NCI-H345 treated with DMSO at 0.1 percent for 48 hours (cell line): Measurements from ENCODE around the gene TNFRSF13B.
"Not testable (repeated sequence)": the region's sequence is repeated elsewhere in the genome, so short reads cannot be mapped to it uniquely, and the experiment has no call there.

Source experiments
- DNase-seq: peaks from one replicate; lab custom pipeline; 2025; ENCODE audit not compliant: unreplicated experiment; lab: John Stamatoyannopoulos, UW

The TNFRSF13B gene

DNA sequence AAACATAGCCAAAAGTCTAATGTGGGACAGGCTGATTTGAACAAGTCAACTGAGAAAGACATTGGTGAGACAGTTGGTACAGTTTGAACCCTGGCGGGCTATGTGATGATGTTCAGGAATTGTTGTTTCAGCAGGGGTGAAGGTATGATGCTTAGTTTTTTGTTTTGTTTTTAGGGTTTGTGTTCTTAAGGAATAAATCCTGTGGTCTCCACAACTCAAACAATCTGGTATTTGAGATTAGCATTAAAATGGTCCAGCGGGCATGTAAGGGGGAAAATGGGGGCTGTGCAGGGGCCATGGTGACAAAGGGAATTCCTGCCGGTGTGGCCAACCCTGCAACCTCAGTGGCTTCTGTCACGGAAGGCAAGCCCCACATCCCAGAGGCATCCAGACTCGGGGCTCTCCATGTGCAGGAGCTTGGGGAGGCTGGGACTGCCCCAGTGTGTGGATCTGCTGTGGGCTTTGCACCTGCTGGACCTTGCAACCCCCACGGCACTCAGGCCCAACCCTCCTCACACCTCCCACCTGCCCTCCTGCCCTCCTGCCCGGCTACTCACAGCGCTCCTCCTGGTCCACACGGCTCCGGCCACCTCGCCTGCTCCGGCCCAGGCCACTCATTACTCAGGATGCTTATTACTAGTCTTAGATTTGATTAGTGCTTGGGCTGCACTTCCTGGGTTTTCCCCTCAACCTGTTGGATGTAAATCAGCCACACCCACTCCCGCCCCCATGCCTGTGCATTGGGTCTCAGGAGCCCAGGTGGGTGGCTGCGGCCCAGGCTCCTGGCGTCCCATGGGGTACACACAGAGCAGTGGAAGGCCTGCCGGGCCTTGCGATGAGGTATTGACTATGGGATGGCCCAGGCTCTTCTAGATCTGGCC lies at the start of gene TNFRSF13B:
Gene TNFRSF13B (minus strand): TSS at position 661 of the 881 bp plus-strand sequence. CDS start 43 bp downstream, at position 618.
- no peak for DNase-seq

GRCh38 chr17:17021194-17021863 lies 49.4 kb upstream of the TNFRSF13B start:
- no peak for DNase-seq

DNA sequence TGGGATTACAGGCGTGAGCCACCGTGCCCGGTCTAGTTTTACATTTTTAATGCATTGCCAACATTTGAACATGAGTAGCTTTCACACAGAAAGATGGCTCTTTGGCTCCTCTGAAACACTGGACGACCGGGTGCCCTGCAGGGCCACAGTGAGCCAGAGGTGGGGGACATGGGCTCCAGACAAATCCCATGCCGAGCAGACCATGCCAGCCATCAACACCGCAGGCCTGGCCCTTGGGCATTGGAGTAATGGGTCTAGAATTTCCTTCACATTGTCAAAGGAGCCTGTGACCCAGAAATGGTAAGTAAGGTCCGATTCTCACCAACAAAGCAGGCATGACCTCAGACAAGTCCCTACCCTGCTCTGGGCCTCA lies 48.9 kb upstream of the TNFRSF13B start:
- DNase-seq: no peak

DNA sequence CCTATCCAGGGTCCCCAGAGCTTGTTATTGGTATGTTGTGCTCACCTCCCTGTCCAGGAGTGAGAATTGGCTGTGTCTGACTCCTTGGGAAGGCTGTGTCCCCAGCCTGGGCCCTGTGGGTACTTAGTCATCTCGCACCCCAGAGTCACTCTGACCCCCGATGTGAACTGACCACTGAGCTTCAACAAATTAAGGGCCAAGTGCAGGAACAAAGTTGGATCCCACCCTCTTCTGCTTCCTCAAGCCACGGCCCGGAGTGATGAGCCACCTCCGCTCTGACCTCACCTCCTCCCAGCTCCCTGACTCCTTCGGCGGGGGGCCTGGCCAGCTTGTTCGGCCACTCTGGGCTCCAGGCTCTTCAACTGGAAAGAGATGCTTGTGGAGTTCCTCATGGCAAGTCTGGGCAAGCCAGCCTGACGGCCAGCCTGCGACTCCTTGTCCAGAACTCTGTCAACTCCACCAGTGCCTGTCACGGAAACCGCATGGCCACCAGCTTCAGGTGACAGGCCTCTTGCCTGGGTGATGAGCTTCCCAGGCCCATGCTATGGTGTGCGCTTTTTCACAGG lies 48.1 kb upstream of the TNFRSF13B start:
- DNase-seq: no peak

DNA sequence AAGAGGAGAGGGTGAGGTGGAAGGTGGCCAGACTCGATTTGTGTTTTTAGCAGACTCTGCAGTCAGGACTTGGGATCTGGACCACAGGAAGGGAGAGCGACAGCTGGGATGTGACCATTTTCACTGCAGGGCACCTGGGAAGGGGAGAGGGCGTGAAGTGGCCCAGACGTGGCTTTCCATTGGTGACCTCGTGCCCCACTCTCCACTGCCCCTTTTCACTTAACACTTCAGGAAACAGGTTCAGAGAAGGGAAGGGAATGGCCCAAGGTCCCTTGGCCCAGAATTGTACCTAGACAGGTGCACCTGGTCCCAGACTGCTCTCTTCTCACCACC lies 47.5 kb upstream of the TNFRSF13B start:
- DNase-seq: no peak

DNA sequence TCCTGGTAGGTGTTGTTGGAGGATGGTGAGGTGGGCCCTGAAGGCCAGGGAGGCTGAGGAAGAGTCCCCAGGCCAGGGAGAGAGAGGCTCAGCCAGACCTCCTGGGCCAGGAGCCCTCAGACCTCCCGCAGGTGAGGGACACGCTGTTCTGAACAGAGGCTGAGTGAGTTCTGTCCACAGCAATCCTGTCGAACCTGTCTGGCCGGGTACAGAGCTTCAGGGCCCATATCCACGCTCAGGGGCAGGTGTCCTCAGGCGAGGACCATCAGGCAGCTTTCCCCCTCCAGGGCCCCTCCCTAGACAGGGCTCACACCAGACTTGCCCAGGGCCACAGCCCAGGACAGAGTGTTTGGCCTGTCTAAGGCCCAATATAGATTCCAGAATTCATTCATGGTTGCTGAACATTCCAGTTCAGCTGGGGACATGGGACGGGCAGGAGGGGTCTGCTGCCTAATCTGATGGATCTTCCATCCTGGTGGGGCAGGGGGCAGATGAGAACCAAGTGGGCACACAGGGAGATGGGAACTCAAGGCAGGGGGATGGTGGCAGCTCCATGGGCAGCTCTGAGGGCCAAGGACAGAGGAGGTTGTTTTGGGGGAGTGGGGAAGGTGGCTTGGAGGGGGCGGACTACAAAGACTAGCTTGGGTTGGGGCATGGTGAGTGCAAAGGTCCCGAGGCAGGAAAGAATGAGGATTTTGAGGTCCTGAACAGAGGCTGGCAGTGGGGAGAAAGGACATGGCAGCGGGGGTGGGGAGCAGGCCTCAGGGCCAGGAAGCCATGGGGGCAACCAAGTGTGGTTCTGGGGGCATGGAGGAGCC lies 46.9 kb upstream of the TNFRSF13B start:
- DNase-seq: no peak

- no peak for DNase-seq
These were observed 46.1 kb upstream of the TNFRSF13B start for GRCh38 chr17:17018021-17018441.

DNA sequence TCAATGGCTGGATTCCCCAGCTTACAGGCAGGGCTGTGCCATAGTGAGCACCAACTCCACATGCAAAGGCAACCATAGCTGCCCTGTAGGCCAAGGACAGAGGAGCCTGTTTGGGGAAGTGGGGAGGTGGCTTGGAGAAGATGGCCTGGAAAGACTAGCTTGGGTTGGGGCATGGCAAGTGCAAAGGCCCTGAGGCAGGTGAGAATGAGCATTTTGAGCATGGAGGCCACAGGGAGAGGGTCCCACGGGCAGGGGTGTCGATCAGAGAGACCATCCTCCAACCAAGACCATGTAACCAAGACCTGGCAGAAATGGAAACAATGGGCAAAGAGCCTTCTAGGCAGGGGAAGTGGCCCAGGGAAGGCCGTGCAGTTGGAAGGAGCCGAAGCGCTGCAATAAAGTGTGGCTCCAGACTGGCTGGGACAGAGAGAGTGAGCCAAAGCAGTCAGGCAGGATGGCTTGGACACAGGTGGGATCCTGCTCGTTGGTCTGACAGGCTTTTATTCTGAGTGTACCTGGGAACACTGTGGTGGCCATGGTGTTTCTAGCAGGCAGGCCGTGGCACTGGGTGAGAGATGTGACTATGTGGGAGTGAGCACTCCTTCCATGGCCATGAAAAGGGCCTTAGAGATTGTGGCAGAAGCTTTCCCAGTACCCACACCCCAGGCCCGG lies 45.6 kb upstream of the TNFRSF13B start:
- DNase-seq: no peak

DNA sequence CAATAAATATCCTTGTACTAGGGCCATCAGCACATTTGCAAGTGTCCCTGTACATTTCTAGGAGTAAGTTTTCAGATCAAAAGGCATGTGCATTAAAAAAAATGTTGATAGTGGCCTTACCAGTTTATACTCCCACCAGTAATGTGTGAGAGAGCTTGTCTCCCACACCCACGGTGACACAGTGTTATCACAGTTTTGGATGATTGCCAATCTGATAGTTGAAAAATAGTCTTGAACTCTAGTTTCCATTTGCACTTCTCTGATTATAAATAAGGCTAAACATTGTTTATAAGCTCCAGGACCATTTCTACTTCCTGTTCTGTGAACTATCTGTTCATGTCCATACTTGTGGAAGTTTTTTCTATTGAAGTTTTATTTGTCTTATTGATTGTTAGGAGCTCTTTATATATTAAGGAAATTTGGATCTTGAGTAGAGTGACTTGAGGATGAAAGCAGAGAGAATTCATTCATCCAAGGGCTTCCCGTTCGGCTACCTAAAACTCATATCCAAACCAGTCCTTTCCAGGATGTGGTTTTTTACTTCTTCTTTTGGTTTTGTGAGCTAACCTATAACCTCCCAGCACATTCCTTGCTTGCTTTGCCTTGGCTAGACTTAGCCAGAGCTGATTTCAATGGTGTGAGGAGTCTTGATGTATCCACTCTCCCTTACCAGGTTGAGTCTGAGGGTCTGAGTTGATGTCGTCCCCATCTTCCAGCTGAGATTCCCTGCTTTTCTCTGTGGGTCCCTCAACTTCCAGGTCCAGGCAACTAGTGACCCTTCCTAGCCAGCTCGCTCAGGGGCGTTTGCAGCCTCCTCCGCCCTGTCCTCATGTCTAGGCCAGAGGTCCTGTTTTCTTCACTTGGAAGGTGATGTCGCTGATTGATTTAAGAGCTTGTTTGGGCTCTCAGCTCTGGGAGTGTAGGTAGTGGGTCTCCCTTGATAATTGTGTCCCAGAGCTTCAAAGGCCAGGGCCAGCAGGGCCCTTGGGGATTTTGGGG lies 44.6 kb upstream of the TNFRSF13B start:
- not testable (repeated sequence) for DNase-seq

DNA sequence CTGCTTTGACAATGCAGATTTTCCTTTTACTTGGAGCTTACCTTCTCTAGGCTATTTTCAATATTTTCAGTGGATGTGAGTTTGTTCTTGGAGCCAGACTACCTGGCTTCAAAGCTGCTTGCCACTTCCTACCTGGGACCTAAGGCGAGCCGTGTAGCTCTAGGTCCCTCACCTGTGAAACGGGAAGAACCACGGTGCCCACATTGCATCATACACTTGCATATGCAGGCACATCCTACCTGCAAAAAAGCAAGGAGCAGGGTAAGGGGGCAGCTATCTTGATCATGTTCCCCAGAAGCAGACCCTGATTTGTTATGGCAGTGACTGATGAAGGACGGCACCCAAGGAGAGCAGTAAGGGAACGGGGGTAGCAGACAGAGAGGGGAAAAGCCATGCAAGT lies 43.3 kb upstream of the TNFRSF13B start:
- no peak for DNase-seq

GRCh38 chr17:17014748-17015124 lies 42.8 kb upstream of the TNFRSF13B start:
- not testable (repeated sequence) for DNase-seq

DNA sequence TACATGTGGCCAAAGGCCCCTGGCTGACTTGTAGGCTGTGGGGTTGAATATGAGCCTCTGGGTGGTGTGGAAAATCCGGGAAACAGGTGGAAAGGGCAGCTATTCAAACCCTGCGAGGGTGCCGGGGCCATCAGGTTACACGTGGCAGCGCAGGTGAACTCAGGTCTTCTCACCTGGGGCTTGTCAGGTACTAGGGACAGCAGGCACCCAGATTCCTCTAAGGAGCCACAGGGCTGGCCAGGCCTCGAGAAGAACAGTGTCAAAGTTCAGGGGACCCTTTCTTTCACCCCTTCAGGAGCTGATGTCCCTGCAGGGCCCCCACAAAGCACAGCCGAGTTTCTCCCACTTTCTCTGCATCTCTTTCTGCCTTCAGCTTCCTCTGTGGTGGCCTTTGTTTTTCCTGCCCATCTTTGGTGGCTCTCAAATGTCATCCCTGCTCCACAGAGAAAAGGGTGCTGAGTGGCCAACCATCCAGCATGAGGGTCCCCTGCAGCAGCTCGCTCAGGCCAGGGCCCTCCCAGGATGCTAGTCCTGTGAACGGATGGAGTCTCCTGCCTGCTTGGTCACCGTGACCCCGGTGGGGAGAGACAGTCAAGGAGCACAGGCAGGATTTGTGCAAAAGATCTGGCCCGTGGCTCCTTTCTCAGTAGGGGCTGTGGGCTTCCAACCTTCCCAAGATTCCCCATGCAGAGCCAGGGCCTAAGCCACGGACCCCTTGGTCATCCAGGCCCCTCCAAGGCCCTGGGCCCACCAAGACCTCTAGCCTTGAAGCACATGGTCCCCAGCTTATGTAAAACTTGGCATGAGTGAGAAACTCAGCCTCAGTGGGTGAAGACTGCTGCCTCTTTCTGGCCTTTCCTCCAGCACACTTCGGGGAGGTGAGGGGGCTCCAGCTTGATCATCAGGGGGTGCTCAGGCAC lies 42.2 kb upstream of the TNFRSF13B start:
- not testable (repeated sequence) for DNase-seq

DNA sequence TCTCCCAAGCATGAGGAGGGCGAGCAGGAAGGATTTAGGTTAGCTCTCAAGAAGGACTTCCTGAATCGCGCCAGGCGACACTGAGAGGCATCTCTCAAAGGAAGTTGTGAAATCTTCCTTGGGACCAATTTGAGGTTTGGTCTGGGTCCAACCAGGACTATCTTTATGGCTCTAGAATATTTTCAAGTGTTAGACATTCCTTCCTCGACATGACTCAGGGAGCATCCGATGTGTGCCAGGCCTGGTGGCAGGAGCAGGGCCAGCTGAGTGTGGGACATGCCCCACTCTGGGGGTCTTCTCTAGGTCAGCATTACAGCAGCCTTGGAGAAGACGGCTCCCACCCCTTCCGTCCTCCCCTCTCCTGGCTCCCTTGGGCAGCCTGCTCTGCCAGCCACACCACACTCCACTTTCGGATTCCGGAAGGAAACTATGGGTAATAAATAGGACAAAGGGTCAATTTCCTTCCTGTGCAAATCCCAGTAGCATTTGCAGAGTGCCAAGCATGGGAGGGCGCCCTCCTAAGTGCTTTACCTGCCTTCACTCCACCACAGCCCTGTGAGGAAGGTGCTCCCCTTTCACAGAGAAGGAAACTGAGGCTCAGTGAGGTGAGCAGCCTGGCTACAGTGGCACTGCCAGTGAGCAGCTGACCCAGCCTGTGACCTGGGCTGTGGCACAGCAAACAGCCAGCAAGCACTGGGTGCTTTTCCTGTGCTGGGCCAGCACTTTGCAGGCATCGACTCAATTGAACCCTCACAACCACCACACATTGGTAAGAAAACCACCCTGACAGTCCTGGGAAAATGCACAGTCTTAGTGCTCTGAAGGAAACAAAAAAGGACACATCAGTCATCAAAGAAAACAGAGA lies 39.4 kb upstream of the TNFRSF13B start:
- DNase-seq: not testable (repeated sequence)

- not testable (repeated sequence) for DNase-seq
These were observed 38.7 kb upstream of the TNFRSF13B start for GRCh38 chr17:17010545-17011034.

- not testable (repeated sequence) for DNase-seq
These were observed 38.1 kb upstream of the TNFRSF13B start for GRCh38 chr17:17009972-17010371.

DNA sequence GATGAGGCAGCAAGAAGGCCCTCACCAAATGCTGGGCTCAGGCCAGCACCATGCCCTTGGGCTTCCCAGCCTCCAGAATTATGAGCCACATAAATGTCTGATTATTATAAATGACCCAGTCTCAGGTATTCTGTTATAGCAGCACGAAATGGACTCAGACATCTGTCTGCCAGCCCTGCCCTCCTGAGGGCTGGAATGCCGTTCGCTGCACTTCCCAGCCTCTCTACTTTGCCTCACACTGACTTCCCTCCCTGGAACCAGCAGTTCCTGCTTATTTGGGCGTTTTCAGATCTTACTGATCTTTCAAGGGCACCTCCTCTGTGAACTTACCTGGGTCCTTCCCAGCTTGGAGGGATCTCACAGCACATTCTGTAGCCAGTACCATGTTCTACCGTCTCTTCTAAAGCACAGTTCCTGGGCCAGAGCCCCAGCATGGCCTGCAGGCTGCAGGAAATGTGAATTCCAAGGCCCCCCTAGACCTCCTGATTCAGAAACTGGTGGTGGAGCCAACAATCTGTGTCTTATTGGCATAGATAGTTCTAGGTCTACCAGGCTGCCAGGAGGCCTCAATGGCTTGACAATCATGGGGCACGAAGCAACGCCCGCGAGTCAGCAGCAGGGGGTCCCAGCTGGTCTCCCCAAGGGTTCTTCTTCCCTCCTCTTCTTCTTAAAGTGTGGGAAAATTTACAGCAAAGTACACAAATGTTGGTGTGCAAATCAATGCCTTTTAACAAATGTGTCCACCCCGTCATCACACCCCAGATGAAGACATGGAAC lies 36.9 kb upstream of the TNFRSF13B start:
- not testable (repeated sequence) for DNase-seq
